HG02973 (cell line): ENCODE results near the gene C18orf63.

ENCODE experiments used
- ATAC-seq: cut with Tn5 transposase; IDR thresholded peaks from one replicate; pipeline ENCODE4 v1.9.1; 2021; ENCODE audit warnings: moderate library complexity; ENCODE audit not compliant: unreplicated experiment

C18orf63 gene

GRCh38 chr18:74373428-74373827, 57.8 kb downstream of the C18orf63 start:
- no peak for ATAC-seq

- ATAC-seq, result no peak
Measured at GRCh38 chr18:74375999-74376398, 60.4 kb downstream of the C18orf63 start.

- ATAC-seq, result no peak
Measured at GRCh38 chr18:74376523-74376922, 60.9 kb downstream of the C18orf63 start.

GRCh38 chr18:74377776-74378175, 62.1 kb downstream of the C18orf63 start:
- ATAC-seq, result no peak

GRCh38 chr18:74378179-74378682, 62.6 kb downstream of the C18orf63 start:
- ATAC-seq, result peak; percentile 47

GRCh38 chr18:74380916-74381315, 65.3 kb downstream of the C18orf63 start:
- ATAC-seq, result no peak

GRCh38 chr18:74381621-74382295, 66.1 kb downstream of the C18orf63 start:
- no peak for ATAC-seq

GRCh38 chr18:74382481-74383017, 66.9 kb downstream of the C18orf63 start:
- no peak for ATAC-seq

- ATAC-seq, result no peak
Measured at GRCh38 chr18:74387383-74387782, 71.7 kb downstream of the C18orf63 start.

- ATAC-seq, result no peak
Measured at GRCh38 chr18:74388227-74388626, 72.6 kb downstream of the C18orf63 start.

- ATAC-seq, result no peak
Measured at GRCh38 chr18:74389171-74389927, 73.7 kb downstream of the C18orf63 start.

- ATAC-seq, result no peak
Measured at GRCh38 chr18:74389991-74390390, 74.4 kb downstream of the C18orf63 start.

GRCh38 chr18:74390900-74391299, 75.3 kb downstream of the C18orf63 start:
- no peak for ATAC-seq

- ATAC-seq, result no peak
Measured at GRCh38 chr18:74392323-74392722, 76.7 kb downstream of the C18orf63 start.

GRCh38 chr18:74395006-74395405, 79.4 kb downstream of the C18orf63 start:
- ATAC-seq, result no peak

- no peak for ATAC-seq
Measured at GRCh38 chr18:74395648-74396154, 80.1 kb downstream of the C18orf63 start.

GRCh38 chr18:74396171-74397169, 80.8 kb downstream of the C18orf63 start:
- no peak for ATAC-seq

- no peak for ATAC-seq
Measured at GRCh38 chr18:74397572-74397971, 81.9 kb downstream of the C18orf63 start.

GRCh38 chr18:74399091-74399887, 83.7 kb downstream of the C18orf63 start:
- ATAC-seq, result no peak

GRCh38 chr18:74400813-74401212, 85.2 kb downstream of the C18orf63 start:
- ATAC-seq, result no peak
